HepG2 (cell line): ENCODE results near the gene FXYD4. TPM values are rescaled to one million over a fixed set of nuclear protein-coding genes. Genes with fewer than 3 reads are reported as not detected.
A peak's percentile ranks its signal among the peaks of the same experiment; 100 is the strongest.

Experiments used
- ARID5B ChIP-seq: IDR thresholded peaks from 2 replicates; pipeline ENCODE4 v1.4.0; 2020; ENCODE audit warnings: mild to moderate bottlenecking, missing genetic modification reagents
- BRD4 ChIP-seq: sonication (generic); formaldehyde crosslinking; IDR thresholded peaks from 2 replicates; pipeline ENCODE4 v1.4.0; 2020; ENCODE audit warnings: missing genetic modification reagents
- FOXA1 ChIP-seq, 2 experiments: fragments of 450-650 bp in 1 of 2; sonication (generic) in 1 of 2; formaldehyde crosslinking in 1 of 2; IDR thresholded peaks; 2 replicates each; pipeline versions ENCODE4 v1.4.0 to v1.6.1; 2016 to 2020; ENCODE audit warnings: missing genetic modification reagents in 1 of 2
- HMG20A ChIP-seq: IDR thresholded peaks from 2 replicates; pipeline ENCODE4 v1.6.1; 2016; ENCODE audit warnings: borderline replicate concordance
- HMG20B ChIP-seq: conservative IDR thresholded peaks from 2 replicates; pipeline ENCODE4 v1.6.1; 2016; ENCODE audit warnings: missing genetic modification reagents, missing compliant biosample characterization
- KLF9 ChIP-seq: IDR thresholded peaks from 2 replicates; pipeline ENCODE4 v1.6.1; 2016; ENCODE audit warnings: low read depth
- SKI ChIP-seq: fragments of 450-650 bp; IDR thresholded peaks from one replicate; pipeline ENCODE4 v1.6.1; 2018; ENCODE audit warnings: mild to moderate bottlenecking; ENCODE audit not compliant: partially characterized antibody
- ZIK1 ChIP-seq: sonication (generic); formaldehyde crosslinking; IDR thresholded peaks from 2 replicates; pipeline ENCODE4 v1.5.0; 2020; ENCODE audit warnings: mild to moderate bottlenecking, low read depth, missing genetic modification reagents, borderline replicate concordance
- ZNF292 ChIP-seq: sonication (generic); formaldehyde crosslinking; IDR thresholded peaks from 2 replicates; pipeline ENCODE4 v1.8.1; 2022; ENCODE audit warnings: mild to moderate bottlenecking, low read depth, missing genetic modification reagents, borderline replicate concordance
- ZNF543 ChIP-seq: sonication (generic); formaldehyde crosslinking; IDR thresholded peaks from 2 replicates; pipeline ENCODE4 v1.4.0; 2020; ENCODE audit warnings: mild to moderate bottlenecking, missing genetic modification reagents
- ZNF7 ChIP-seq: IDR thresholded peaks from 2 replicates; pipeline ENCODE4 v1.6.1; 2016; ENCODE audit warnings: missing biosample characterization, missing genetic modification reagents
- ZNF878 ChIP-seq: sonication (generic); formaldehyde crosslinking; IDR thresholded peaks from 2 replicates; pipeline ENCODE4 v1.8.1; 2023; ENCODE audit warnings: mild to moderate bottlenecking, missing genetic modification reagents, moderate library complexity
- polyA plus RNA-seq, 8 experiments: library from polyadenylated mRNA; depleted of rRNA in 3 of 8; stranded (reverse) in 7 of 8; unstranded in 1 of 8; fragments of >200 nt; fragmentation: Illumina TruSeq in 4 of 8; extraction: Trizol in 4 of 8; gene quantifications; 2 replicates each; pipeline versions ENCODE4 v1.2.1 to v1.2.3, GENCODE V29; 2011 to 2016; ENCODE audit warnings: low read depth in 4 of 8, missing spikeins in 1 of 8, mixed read lengths in 1 of 8; ENCODE audit not compliant: insufficient read depth in 1 of 8
- total RNA-seq, 5 experiments: library from RNA; depleted of rRNA; stranded (reverse); fragments of >200 nt; fragmentation: Illumina TruSeq; extraction: Trizol; gene quantifications; 2 replicates each; pipeline ENCODE4 v1.2.3, GENCODE V29; 2016; ENCODE audit warnings: low read depth in 1 of 5
- TF ChIP-seq, protein P1 (sequence below): sonication (generic); formaldehyde crosslinking; IDR thresholded peaks from 2 replicates; pipeline ENCODE4 v1.4.0; 2020; ENCODE audit warnings: missing genetic modification reagents
- TF ChIP-seq, protein P2 (sequence below): sonication (generic); formaldehyde crosslinking; IDR thresholded peaks from 2 replicates; pipeline ENCODE4 v1.5.1; 2020; ENCODE audit warnings: mild to moderate bottlenecking, missing genetic modification reagents
- TF ChIP-seq, protein P3 (sequence below): sonication (generic); formaldehyde crosslinking; IDR thresholded peaks from 2 replicates; pipeline ENCODE4; 2020; ENCODE audit warnings: missing genetic modification reagents, mild to moderate bottlenecking, borderline replicate concordance

FXYD4 gene
- total and polyA plus RNA-seq, 2 of the 13 experiments (the other 11 are each of a cell fraction or from before 2014, with no cell fraction given) = not detected

DNA sequence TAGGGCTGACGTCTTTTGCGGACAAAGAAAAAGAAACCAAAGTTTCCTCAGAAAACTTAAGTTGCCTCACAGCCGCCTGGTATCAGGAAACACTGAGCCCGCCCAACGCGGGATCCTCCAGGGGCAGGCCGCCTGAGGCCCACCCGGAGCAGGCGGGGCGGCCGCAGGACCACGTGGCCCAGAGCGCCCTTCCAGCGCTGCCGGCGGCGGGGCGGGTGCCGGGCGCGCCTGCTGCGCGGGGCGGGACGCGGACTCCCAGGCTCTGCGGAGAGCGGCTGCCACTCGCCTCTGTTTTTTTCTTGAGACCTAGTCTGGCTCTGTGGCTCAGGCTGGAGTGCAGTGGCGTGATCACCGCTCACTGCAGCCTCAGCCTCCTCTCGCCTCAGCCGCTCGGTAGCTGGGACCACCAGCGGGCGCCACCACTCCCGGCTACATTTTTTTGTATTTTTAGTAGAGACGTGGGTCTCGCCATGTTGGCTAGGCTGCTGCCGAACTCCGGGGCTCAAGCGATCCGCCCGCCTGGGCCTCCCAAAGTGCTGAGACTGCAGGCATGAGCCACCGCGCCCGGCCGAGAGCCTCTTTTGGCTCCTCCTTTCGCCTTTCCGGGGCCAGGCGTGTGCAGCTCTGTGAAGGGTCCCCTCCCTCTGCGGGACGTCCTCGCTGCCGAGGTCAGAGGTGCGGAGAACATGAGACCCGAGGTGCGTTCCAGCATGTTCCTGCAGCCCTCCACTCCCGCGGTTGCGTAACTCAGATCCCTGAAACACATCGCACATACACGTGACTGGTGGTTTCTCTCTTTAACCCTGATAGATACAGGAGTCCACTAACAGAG lies 49.1 kb downstream of the FXYD4 start (continued):
- TF ChIP-seq, protein P1, sequence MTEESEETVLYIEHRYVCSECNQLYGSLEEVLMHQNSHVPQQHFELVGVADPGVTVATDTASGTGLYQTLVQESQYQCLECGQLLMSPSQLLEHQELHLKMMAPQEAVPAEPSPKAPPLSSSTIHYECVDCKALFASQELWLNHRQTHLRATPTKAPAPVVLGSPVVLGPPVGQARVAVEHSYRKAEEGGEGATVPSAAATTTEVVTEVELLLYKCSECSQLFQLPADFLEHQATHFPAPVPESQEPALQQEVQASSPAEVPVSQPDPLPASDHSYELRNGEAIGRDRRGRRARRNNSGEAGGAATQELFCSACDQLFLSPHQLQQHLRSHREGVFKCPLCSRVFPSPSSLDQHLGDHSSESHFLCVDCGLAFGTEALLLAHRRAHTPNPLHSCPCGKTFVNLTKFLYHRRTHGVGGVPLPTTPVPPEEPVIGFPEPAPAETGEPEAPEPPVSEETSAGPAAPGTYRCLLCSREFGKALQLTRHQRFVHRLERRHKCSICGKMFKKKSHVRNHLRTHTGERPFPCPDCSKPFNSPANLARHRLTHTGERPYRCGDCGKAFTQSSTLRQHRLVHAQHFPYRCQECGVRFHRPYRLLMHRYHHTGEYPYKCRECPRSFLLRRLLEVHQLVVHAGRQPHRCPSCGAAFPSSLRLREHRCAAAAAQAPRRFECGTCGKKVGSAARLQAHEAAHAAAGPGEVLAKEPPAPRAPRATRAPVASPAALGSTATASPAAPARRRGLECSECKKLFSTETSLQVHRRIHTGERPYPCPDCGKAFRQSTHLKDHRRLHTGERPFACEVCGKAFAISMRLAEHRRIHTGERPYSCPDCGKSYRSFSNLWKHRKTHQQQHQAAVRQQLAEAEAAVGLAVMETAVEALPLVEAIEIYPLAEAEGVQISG (CRISPR knock-in tag) = peak; percentile 93; the same call in 1 of the 2 replicates
- TF ChIP-seq ZNF292 (CRISPR knock-in tag) (peak; percentile 95), ZNF7 (peak; percentile 66; the same call in 1 of the 2 replicates), ZNF543 (CRISPR knock-in tag) (peak; percentile 98), SKI (peak; percentile 56), HMG20A (CRISPR knock-in tag) (peak; percentile 92), ZIK1 (CRISPR knock-in tag) (peak; percentile 94; the same call in 1 of the 2 replicates), HMG20B (CRISPR knock-in tag) (peak; percentile 87), FOXA1 (IDR thresholded peaks at IDR 0.05) (no peak), FOXA1 (CRISPR knock-in tag; IDR thresholded peaks at IDR 0.05) (peak; percentile 66; the same call in 1 of the 2 replicates), KLF9 (peak; percentile 84; the same call in 1 of the 2 replicates), BRD4 (CRISPR knock-in tag) (peak; percentile 89; the same call in 1 of the 2 replicates), ARID5B (peak; percentile 98), ZNF878 (CRISPR knock-in tag) (peak; percentile 99)
- TF ChIP-seq, protein P2, sequence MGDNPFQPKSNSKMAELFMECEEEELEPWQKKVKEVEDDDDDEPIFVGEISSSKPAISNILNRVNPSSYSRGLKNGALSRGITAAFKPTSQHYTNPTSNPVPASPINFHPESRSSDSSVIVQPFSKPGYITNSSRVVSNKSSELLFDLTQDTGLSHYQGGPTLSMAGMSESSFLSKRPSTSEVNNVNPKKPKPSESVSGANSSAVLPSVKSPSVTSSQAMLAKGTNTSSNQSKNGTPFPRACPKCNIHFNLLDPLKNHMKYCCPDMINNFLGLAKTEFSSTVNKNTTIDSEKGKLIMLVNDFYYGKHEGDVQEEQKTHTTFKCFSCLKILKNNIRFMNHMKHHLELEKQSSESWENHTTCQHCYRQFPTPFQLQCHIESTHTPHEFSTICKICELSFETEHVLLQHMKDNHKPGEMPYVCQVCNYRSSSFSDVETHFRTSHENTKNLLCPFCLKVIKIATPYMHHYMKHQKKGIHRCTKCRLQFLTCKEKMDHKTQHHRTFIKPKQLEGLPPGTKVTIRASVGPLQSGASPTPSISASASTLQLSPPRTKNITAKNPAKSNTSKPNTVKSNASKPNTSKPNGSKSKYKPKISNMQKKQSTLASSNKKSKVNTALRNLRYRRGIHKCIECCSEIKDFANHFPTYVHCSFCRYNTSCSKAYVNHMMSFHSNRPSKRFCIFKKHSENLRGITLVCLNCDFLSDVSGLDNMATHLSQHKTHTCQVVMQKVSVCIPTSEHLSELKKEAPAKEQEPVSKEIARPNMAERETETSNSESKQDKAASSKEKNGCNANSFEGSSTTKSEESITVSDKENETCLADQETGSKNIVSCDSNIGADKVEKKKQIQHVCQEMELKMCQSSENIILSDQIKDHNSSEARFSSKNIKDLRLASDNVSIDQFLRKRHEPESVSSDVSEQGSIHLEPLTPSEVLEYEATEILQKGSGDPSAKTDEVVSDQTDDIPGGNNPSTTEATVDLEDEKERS = peak; percentile 96
- TF ChIP-seq, protein P3, sequence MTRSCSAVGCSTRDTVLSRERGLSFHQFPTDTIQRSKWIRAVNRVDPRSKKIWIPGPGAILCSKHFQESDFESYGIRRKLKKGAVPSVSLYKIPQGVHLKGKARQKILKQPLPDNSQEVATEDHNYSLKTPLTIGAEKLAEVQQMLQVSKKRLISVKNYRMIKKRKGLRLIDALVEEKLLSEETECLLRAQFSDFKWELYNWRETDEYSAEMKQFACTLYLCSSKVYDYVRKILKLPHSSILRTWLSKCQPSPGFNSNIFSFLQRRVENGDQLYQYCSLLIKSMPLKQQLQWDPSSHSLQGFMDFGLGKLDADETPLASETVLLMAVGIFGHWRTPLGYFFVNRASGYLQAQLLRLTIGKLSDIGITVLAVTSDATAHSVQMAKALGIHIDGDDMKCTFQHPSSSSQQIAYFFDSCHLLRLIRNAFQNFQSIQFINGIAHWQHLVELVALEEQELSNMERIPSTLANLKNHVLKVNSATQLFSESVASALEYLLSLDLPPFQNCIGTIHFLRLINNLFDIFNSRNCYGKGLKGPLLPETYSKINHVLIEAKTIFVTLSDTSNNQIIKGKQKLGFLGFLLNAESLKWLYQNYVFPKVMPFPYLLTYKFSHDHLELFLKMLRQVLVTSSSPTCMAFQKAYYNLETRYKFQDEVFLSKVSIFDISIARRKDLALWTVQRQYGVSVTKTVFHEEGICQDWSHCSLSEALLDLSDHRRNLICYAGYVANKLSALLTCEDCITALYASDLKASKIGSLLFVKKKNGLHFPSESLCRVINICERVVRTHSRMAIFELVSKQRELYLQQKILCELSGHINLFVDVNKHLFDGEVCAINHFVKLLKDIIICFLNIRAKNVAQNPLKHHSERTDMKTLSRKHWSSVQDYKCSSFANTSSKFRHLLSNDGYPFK (CRISPR knock-in tag) = peak; percentile 79; the same call in 1 of the 2 replicates
